NCI-H2227 (cell line): Measurements from ENCODE around the gene CAPG.
"Not testable (repeated sequence)": the region's sequence is repeated elsewhere in the genome, so short reads cannot be mapped to it uniquely, and the experiment has no call there.

ENCODE experiments used
- DNase-seq: peaks from one replicate; lab custom pipeline; 2025; ENCODE audit not compliant: unreplicated experiment; lab: John Stamatoyannopoulos, UW

CAPG gene

GRCh38 chr2:85398426-85399182 is 11.6 kb downstream of the CAPG start:
- DNase-seq, result no peak

- DNase-seq, result no peak
Measured at GRCh38 chr2:85397925-85398331, 12.2 kb downstream of the CAPG start.

GRCh38 chr2:85396531-85397470 is 13.4 kb downstream of the CAPG start:
- DNase-seq, result no peak

- no peak for DNase-seq
Measured at GRCh38 chr2:85395912-85396475, 14.2 kb downstream of the CAPG start.

GRCh38 chr2:85394976-85395375 is 15.2 kb downstream of the CAPG start:
- no peak for DNase-seq

GRCh38 chr2:85394261-85394681 is 15.9 kb downstream of the CAPG start:
- DNase-seq, result no peak

GRCh38 chr2:85393836-85394235 is 16.3 kb downstream of the CAPG start:
- no peak for DNase-seq

- DNase-seq, result peak; percentile 35
Measured at GRCh38 chr2:85390941-85391669, 19.1 kb downstream of the CAPG start.

- DNase-seq, result no peak
Measured at GRCh38 chr2:85388878-85389538, 21.2 kb downstream of the CAPG start.

- DNase-seq, result no peak
Measured at GRCh38 chr2:85387754-85388153, 22.4 kb downstream of the CAPG start.

- no peak for DNase-seq
Measured at GRCh38 chr2:85385746-85386145, 24.4 kb downstream of the CAPG start.

GRCh38 chr2:85383850-85384249 is 26.3 kb downstream of the CAPG start:
- DNase-seq, result no peak

GRCh38 chr2:85383151-85383550 is 27.0 kb downstream of the CAPG start:
- not testable (repeated sequence) for DNase-seq

- no peak for DNase-seq
Measured at GRCh38 chr2:85380048-85380447, 30.1 kb downstream of the CAPG start.

- no peak for DNase-seq
Measured at GRCh38 chr2:85378257-85378656, 31.9 kb downstream of the CAPG start.

GRCh38 chr2:85377083-85377482 is 33.1 kb downstream of the CAPG start:
- no peak for DNase-seq

GRCh38 chr2:85376291-85377065 is 33.7 kb downstream of the CAPG start:
- DNase-seq, result no peak

- no peak for DNase-seq
Measured at GRCh38 chr2:85371045-85371444, 39.1 kb downstream of the CAPG start.

- DNase-seq, result no peak
Measured at GRCh38 chr2:85369500-85369899, 40.7 kb downstream of the CAPG start.

- no peak for DNase-seq
Measured at GRCh38 chr2:85368921-85369320, 41.2 kb downstream of the CAPG start.
